Measurements from ENCODE around the gene PCYT2. TPM values are rescaled to one million over a fixed set of nuclear protein-coding genes. Genes with fewer than 3 reads are reported as not detected.

PCYT2 gene
- total and polyA plus RNA-seq, 7 experiments from 2014 or later = 17.5 to 43.6 (median 27.0) TPM

DNA sequence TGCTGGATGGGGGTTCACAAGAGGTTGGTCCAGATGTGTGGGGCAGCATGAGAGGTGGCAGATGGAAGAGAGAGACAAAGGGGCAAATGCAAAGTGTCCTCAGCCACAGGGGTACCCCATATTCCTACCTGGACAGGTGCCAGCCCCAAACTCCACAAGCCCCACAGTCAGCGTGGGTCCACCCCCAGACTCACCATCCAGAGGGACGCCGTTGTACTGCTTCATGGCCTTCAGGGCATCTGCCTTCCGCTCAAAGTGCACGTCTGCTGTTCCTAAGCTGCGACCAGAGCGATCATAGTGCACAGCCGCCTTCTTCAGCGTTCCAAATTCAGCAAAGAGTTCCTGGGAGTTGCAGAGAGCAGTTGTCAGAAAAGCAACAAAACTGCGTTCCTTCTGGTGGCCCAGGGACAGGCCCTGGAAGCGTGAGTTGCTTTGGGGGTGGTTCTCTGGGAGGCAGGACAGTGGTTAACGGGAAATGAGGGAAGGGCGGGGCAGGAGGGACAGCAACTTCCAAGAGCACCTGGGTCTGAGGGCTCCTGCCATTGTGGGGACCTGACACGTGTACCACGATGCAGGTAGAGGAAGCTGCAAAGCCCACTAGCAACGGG is 22.1 kb downstream of the PCYT2 start:
- H3K27ac Mint-ChIP-seq = peak overlapping the region in 7 of 9 donors; percentile 41 to 92 (median 75)
- no peaks in the 10 kb centered on the region for H3K27me3 ChIP-seq (ENCODE audit: control insufficient read depth in 2 of 2, insufficient read depth in 2 of 2, low read length in 2 of 2)
- H3K4me3 Mint-ChIP-seq = peak overlapping the region; percentile 45 to 96 (median 68)

DNA sequence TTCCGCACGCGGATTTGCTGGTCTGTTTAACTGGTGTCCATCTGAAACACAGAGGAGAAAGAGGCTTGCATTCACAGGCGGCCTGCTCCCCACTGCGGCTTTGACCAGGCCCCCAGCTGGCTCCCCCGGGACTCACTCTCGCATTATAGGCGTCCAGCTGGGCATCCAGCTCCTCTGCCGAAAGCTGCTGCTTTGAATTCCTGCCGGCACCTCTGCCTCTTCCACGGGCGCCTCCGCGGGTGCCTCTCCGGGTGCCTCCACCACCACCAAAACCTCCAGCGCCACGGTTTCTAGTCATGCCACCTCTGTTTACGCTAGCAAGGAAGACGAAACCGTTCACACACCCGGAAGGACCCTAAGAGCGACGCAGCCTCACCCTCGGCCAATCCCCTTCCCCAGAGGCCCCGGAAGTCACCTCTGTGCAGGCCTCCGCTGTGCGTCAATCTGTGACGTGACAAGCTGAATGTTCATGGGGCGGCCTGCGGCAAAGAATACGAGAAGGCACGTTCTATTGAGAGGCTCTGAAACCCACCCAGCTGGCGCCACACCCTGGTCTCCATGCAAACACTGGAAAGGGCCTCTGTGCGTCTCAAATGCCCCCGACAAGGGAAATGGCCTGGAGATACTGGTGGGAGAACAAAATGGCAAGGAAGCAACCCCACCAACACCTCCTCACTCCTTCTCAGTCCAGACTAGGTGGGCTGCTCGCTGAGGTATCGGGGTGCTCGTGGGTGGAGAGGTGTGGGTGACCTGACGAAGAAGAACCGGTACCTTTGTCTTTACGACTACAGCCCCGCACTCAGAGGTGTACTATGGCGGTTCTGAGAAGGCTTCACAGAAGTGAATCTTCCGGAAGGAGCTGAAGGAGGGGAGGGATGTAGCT is 22.9 kb downstream of the PCYT2 start:
- H3K36me3 ChIP-seq (ENCODE audit: control insufficient read depth in 2 of 3, insufficient read depth in 3 of 3, low read length in 3 of 3) = peaks cover 14 to 64% (median 20%) of the 10 kb centered on the region in 3 experiments
- H3K4me1 ChIP-seq (ENCODE audit: control insufficient read depth in 2 of 2, insufficient read depth in 2 of 2, low read length in 2 of 2) = peaks cover 16 to 20% of the 10 kb centered on the region in 2 donors
- H3K4me3 ChIP-seq (ENCODE audit: low read length) = no peak overlapping the region
- ATAC-seq (no peak), DNase-seq (no peak)
- peak overlapping the region; percentile 7 for H3K27ac ChIP-seq (ENCODE audit: low read depth, low read length)
- H3K27me3 ChIP-seq (ENCODE audit: control insufficient read depth in 2 of 2, insufficient read depth in 2 of 2, low read length in 2 of 2) = no peaks in the 10 kb centered on the region
- no peaks in the 10 kb centered on the region for H3K9me3 ChIP-seq (ENCODE audit: control insufficient read depth in 2 of 3, low read length in 3 of 3)
- H3K9me3 Mint-ChIP-seq = peaks cover 0 to 1% (median 0%) of the 10 kb centered on the region in 11 donors
- ChIA-PET CTCF (no interaction called here), POLR2A (interaction anchor here (0.8 to 5.2 kb wide), 3 partner anchors 15 to 185 kb away, joined by 3 to 26 read pairs (median 5); no protein-coding TSS in a partner anchor)
- H3K4me3 Mint-ChIP-seq = peak overlapping the region; percentile 45 to 96 (median 68)
- H3K27me3 Mint-ChIP-seq = no peaks in the 10 kb centered on the region
- intact Hi-C loops (cut with micrococcal nuclease) = no loop called here
- H3K27ac Mint-ChIP-seq = peak overlapping the region in 5 of 9 donors; percentile 41 to 82 (median 58)
- peaks cover 9 to 28% (median 10%) of the 10 kb centered on the region in 5 donors for H3K36me3 Mint-ChIP-seq
- H3K4me1 Mint-ChIP-seq = peaks cover 0 to 32% (median 24%) of the 10 kb centered on the region in 7 donors

More for the DNA sequence above, 22.1 kb downstream of the PCYT2 start:
- POLR2A ChIA-PET = interaction anchor here (0.8 to 5.2 kb wide), 3 partner anchors 16 to 186 kb away, joined by 3 to 26 read pairs (median 5); no protein-coding TSS in a partner anchor
- peaks cover 16 to 20% of the 10 kb centered on the region in 2 donors for H3K4me1 ChIP-seq (ENCODE audit: control insufficient read depth in 2 of 2, insufficient read depth in 2 of 2, low read length in 2 of 2)
- DNase-seq = no peak
- H3K4me1 Mint-ChIP-seq = peaks cover 0 to 32% (median 24%) of the 10 kb centered on the region in 7 donors
- H3K36me3 Mint-ChIP-seq = peaks cover 9 to 28% (median 10%) of the 10 kb centered on the region in 5 donors
- no peaks in the 10 kb centered on the region for H3K27me3 Mint-ChIP-seq
- CTCF ChIA-PET = no interaction called here
- H3K4me3 ChIP-seq (ENCODE audit: low read length) = no peak overlapping the region
- peaks cover 0 to 1% (median 0%) of the 10 kb centered on the region in 11 donors for H3K9me3 Mint-ChIP-seq
- H3K9me3 ChIP-seq (ENCODE audit: control insufficient read depth in 2 of 3, low read length in 3 of 3) = no peaks in the 10 kb centered on the region
- intact Hi-C loops (cut with micrococcal nuclease) = no loop called here
- ATAC-seq = no peak
- H3K27ac ChIP-seq (ENCODE audit: low read depth, low read length) = peak overlapping the region; percentile 10
- peaks cover 14 to 61% (median 20%) of the 10 kb centered on the region in 3 experiments for H3K36me3 ChIP-seq (ENCODE audit: control insufficient read depth in 2 of 3, insufficient read depth in 3 of 3, low read length in 3 of 3)

DNA sequence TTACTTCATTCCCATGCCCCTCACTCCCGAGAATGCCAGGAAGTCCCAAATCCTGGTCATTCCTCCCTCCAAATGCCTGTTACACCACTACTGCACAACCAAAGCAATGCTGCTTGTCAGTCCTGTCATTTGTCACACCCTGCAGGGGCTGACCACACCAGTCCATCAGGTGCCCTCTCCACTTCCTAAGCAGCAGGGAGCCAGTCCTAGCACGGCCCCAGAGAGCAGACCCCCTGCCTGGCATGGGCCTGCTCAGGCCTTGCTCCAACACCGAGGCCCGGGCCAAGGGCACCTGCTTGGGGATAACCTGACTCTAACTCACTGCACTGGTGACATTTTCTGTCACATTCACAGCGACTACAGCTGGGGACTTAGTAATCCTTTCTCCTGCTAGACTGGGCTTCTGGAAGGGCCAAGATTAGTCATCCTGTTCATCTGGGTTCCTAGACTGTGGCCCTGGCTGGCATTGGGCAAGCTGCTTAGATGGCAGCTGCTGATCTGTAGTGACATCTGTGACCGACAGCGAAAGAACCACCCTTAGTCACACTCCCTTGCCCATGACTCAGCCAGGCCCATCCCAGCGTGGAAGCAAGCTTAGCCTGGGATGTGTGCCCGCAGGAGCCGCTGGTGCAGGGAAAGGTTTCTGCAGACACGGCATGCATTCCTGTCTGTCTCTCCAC is 25.2 kb downstream of the PCYT2 start:
- Histone ChIP-seq H3K4me3 (ENCODE audit: low read length) (no peak overlapping the region), H3K27me3 (ENCODE audit: control insufficient read depth in 2 of 2, insufficient read depth in 2 of 2, low read length in 2 of 2) (no peaks in the 10 kb centered on the region), H3K9me3 (ENCODE audit: control insufficient read depth in 2 of 3, low read length in 3 of 3) (no peaks in the 10 kb centered on the region), H3K4me1 (ENCODE audit: control insufficient read depth in 2 of 2, insufficient read depth in 2 of 2, low read length in 2 of 2) (peaks cover 8 to 14% of the 10 kb centered on the region in 2 donors), H3K36me3 (ENCODE audit: control insufficient read depth in 2 of 3, insufficient read depth in 3 of 3, low read length in 3 of 3) (peaks cover 14 to 74% (median 20%) of the 10 kb centered on the region in 3 experiments), H3K27ac (ENCODE audit: low read depth, low read length) (no peak overlapping the region)
- Mint-ChIP-seq H3K9me3 (peaks cover 0 to 1% (median 0%) of the 10 kb centered on the region in 11 donors), H3K27ac (peak overlapping the region in 5 of 9 donors; percentile 24 to 85 (median 49)), H3K4me1 (peaks cover 0 to 26% (median 21%) of the 10 kb centered on the region in 7 donors), H3K4me3 (no peak overlapping the region), H3K27me3 (no peaks in the 10 kb centered on the region), H3K36me3 (peaks cover 5 to 31% (median 10%) of the 10 kb centered on the region in 5 donors)
- ChIA-PET POLR2A (interaction anchor here (0.9 kb wide), 1 partner anchor 19 kb away, joined by 3 read pairs; no protein-coding TSS in a partner anchor), CTCF (no interaction called here)
- no peak for DNase-seq
- ATAC-seq = peak; percentile 26
- intact Hi-C loops (cut with micrococcal nuclease) = no loop called here

DNA sequence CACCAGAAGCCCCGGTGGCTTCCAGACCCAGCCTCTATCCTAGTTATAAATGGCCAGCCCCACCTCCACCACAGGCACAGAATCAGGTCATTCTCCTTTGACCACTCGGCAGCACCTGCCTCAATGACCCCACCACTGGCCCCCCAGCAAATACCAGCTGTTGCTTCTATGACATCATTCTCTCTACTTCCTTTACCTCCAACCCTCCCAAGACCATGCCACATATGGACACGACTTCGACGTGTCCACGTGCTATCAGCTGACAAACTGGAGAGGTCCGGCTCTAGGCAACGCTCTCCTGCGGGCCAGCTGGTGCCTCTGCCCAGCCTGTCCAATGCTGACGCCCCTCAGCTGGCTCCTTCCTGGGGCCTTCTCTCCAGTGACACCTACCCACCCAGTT is 25.7 kb downstream of the PCYT2 start:
- Mint-ChIP-seq H3K27ac (peak overlapping the region in 5 of 9 donors; percentile 24 to 85 (median 46)), H3K4me1 (peaks cover 0 to 23% (median 20%) of the 10 kb centered on the region in 7 donors), H3K4me3 (no peak overlapping the region), H3K9me3 (peaks cover 0 to 1% (median 0%) of the 10 kb centered on the region in 11 donors), H3K36me3 (peaks cover 5 to 31% (median 10%) of the 10 kb centered on the region in 5 donors), H3K27me3 (no peaks in the 10 kb centered on the region)
- Histone ChIP-seq H3K27ac (ENCODE audit: low read depth, low read length) (no peak overlapping the region), H3K4me1 (ENCODE audit: control insufficient read depth in 2 of 2, insufficient read depth in 2 of 2, low read length in 2 of 2) (peaks cover 4 to 11% of the 10 kb centered on the region in 2 donors), H3K27me3 (ENCODE audit: control insufficient read depth in 2 of 2, insufficient read depth in 2 of 2, low read length in 2 of 2) (no peaks in the 10 kb centered on the region), H3K36me3 (ENCODE audit: control insufficient read depth in 2 of 3, insufficient read depth in 3 of 3, low read length in 3 of 3) (peaks cover 14 to 74% (median 20%) of the 10 kb centered on the region in 3 experiments), H3K9me3 (ENCODE audit: control insufficient read depth in 2 of 3, low read length in 3 of 3) (no peaks in the 10 kb centered on the region), H3K4me3 (ENCODE audit: low read length) (no peak overlapping the region)
- CTCF ChIA-PET = no interaction called here
- POLR2A ChIA-PET = interaction anchor here (1.3 kb wide), 1 partner anchor 16 kb away, joined by 3 read pairs; no protein-coding TSS in a partner anchor
- ATAC-seq (no peak), DNase-seq (no peak)
- intact Hi-C loops (cut with micrococcal nuclease) = no loop called here

DNA sequence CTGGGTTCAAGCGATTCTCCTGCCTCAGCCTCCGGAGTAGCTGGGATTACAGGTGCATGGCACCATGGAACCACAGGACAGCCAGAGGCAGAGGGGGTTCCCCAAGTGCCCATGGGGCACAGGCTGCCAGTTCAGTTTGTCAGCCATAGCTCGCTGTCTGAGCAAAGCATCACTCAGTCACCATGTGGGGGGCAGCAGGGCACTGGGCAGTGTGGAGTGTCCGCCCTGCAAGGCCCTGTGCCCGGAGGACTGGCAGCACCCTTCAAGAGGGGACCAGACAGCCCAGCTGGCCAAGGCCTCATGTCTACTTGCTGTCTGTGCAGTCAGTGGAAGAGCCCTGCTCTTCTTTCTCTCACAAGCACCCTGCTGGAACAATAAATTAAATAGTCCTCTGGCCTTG is 26.2 kb downstream of the PCYT2 start:
- no peak overlapping the region for H3K4me3 Mint-ChIP-seq
- intact Hi-C loops (cut with micrococcal nuclease) = no loop called here
- peaks cover 5 to 31% (median 10%) of the 10 kb centered on the region in 5 donors for H3K36me3 Mint-ChIP-seq
- CTCF ChIA-PET = no interaction called here
- H3K9me3 Mint-ChIP-seq = peaks cover 0 to 1% (median 0%) of the 10 kb centered on the region in 11 donors
- peaks cover 0 to 6% of the 10 kb centered on the region in 2 donors for H3K4me1 ChIP-seq (ENCODE audit: control insufficient read depth in 2 of 2, insufficient read depth in 2 of 2, low read length in 2 of 2)
- no peaks in the 10 kb centered on the region for H3K27me3 Mint-ChIP-seq
- POLR2A ChIA-PET = interaction anchor here (1.3 kb wide), 1 partner anchor 15 kb away, joined by 3 read pairs; no protein-coding TSS in a partner anchor
- H3K4me3 ChIP-seq (ENCODE audit: low read length) = no peak overlapping the region
- no peak overlapping the region for H3K27ac ChIP-seq (ENCODE audit: low read depth, low read length)
- peak overlapping the region in 1 of 9 donors; percentile 4 for H3K27ac Mint-ChIP-seq
- ATAC-seq (peak; percentile 19), DNase-seq (no peak)
- H3K36me3 ChIP-seq (ENCODE audit: control insufficient read depth in 2 of 3, insufficient read depth in 3 of 3, low read length in 3 of 3) = peaks cover 14 to 72% (median 20%) of the 10 kb centered on the region in 3 experiments
- H3K27me3 ChIP-seq (ENCODE audit: control insufficient read depth in 2 of 2, insufficient read depth in 2 of 2, low read length in 2 of 2) = no peaks in the 10 kb centered on the region
- no peaks in the 10 kb centered on the region for H3K9me3 ChIP-seq (ENCODE audit: control insufficient read depth in 2 of 3, low read length in 3 of 3)
- peaks cover 0 to 22% (median 15%) of the 10 kb centered on the region in 7 donors for H3K4me1 Mint-ChIP-seq

- peaks cover 0 to 2% of the 10 kb centered on the region in 2 donors for H3K4me1 ChIP-seq (ENCODE audit: control insufficient read depth in 2 of 2, insufficient read depth in 2 of 2, low read length in 2 of 2)
- H3K9me3 ChIP-seq (ENCODE audit: control insufficient read depth in 2 of 3, low read length in 3 of 3) = no peaks in the 10 kb centered on the region
- no peak for DNase-seq
- intact Hi-C loops (cut with micrococcal nuclease) = no loop called here
- no peaks in the 10 kb centered on the region for H3K27me3 Mint-ChIP-seq
- H3K4me1 Mint-ChIP-seq = peaks cover under 1 to 21% (median 14%) of the 10 kb centered on the region in 7 donors
- POLR2A ChIA-PET = interaction anchor here (1.3 kb wide), 1 partner anchor 15 kb away, joined by 3 read pairs; no protein-coding TSS in a partner anchor
- CTCF ChIA-PET = no interaction called here
- H3K4me3 Mint-ChIP-seq = no peak overlapping the region
- no peak overlapping the region for H3K4me3 ChIP-seq (ENCODE audit: low read length)
- peaks cover 0 to 1% (median 0%) of the 10 kb centered on the region in 11 donors for H3K9me3 Mint-ChIP-seq
- H3K27ac ChIP-seq (ENCODE audit: low read depth, low read length) = no peak overlapping the region
- H3K27ac Mint-ChIP-seq = peak overlapping the region in 3 of 9 donors; percentile 12 to 38 (median 17)
- no peak for ATAC-seq
- peaks cover 14 to 70% (median 17%) of the 10 kb centered on the region in 3 experiments for H3K36me3 ChIP-seq (ENCODE audit: control insufficient read depth in 2 of 3, insufficient read depth in 3 of 3, low read length in 3 of 3)
- H3K27me3 ChIP-seq (ENCODE audit: control insufficient read depth in 2 of 2, insufficient read depth in 2 of 2, low read length in 2 of 2) = no peaks in the 10 kb centered on the region
- peaks cover 5 to 34% (median 10%) of the 10 kb centered on the region in 5 donors for H3K36me3 Mint-ChIP-seq
Observed at GRCh38 chr17:81884520-81884919, 26.7 kb downstream of the PCYT2 start.
